Eye (tissue), 1 donor: ENCODE data around the gene TEF.
"Not testable (repeated sequence)": the region's sequence is repeated elsewhere in the genome, so short reads cannot be mapped to it uniquely, and the experiment has no call there.

Experiments
- DNase-seq: peaks from one replicate; pipeline ENCODE4 v3.0.0-alpha.2; 2015

The TEF gene

DNA sequence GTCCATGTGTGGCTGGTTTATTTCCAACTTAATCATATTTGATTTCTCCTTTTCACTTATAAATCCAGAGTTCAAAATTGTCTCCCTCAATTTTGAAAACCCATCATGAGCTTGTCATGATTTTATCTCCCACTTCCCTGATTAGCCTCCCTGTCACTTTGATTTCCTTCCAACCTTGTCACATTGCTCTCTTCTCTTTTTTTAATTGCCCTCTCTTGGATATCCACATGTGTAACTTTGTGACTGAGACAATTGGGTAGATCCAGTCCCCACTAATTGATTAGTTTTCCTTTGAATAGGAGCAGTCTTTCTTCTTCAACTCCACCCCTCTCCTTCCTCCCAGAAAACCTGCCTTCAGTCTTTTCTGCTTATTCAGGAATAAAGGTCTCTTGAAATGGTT is 2.4 kb downstream of the TEF start:
- peak; percentile 51 for DNase-seq

DNA sequence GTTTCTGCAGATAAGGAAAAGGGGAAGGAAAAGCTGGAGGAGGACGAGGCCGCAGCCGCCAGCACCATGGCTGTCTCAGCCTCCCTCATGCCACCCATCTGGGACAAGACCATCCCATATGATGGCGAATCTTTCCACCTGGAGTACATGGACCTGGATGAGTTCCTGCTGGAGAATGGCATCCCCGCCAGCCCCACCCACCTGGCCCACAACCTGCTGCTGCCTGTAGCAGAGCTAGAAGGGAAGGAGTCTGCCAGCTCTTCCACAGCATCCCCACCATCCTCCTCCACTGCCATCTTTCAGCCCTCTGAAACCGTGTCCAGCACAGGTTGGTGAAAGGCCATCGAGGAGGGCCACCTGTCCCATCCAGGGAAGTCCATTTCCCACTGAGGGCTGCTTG is 5.6 kb downstream of the TEF start:
- DNase-seq = no peak

DNA sequence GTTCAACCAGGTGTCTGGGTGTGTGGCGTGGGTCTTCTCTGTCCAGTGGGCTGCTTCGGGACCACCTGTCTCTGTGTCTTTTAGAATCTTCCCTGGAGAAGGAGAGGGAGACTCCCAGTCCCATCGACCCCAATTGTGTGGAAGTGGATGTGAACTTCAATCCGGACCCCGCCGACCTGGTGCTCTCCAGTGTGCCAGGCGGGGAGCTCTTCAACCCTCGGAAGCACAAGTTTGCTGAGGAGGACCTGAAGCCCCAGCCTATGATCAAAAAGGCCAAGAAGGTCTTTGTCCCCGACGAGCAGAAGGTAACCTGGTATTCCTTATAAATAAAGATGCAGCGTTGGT is 12.2 kb downstream of the TEF start:
- no peak for DNase-seq

DNA sequence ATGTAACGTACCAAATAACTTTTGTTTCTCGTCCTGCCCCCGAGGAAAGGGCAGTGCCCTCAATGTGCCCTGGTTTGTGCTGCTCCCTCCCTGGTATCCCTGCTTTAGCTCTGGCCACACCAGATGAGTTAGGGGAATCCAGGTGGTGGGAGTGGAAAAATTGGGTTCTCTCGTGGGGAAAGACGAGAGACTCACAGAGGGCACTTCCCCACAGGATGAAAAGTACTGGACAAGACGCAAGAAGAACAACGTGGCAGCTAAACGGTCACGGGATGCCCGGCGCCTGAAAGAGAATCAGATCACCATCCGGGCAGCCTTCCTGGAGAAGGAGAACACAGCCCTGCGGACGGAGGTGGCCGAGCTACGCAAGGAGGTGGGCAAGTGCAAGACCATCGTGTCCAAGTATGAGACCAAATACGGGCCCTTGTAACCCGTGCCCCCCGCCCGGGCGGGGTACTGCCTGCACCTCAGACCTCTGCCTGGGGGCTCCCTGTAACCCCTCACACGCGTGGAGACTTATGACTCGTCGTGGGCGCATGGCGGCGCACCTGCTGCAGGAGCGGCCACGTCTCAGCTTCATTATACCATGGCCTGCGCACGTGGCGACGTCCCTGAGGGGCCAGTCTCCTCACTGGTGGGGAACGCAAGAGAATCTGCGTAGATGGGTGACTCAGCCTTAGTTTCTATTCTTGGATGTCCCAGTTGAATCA is 13.9 kb downstream of the TEF start:
- DNase-seq = no peak

DNA sequence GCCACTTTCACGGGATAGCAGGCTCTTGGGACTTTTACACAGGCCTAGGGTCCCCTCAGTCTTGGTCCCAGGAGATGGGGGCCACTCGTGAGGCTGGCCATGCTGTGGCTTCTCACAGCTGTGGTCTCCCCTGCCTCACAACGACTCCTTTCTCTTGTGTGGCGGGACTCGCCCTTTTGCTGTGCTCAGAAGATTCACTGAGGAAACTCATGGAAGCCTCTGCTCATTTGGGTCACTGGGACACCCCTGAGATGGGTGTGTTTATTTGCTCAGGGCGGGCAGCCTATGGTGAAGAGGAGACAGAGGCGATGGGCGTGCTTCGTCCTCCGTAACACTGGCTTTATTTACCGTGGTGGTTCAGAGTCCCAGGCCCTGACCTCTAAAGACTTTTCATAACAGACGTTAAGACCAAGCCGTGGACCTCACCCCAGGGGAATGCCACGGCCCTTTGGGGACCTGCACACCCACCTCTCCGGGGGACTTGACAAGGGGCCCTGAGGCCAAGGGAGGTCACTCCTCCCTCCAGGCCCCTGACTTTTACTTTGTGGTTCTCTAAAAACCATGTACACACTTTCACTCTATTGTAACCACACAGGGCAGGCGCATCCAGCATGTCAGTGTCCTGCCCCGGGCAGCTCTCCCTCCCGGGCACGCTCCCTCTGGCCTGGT is 15.5 kb downstream of the TEF start:
- DNase-seq = no peak

DNA sequence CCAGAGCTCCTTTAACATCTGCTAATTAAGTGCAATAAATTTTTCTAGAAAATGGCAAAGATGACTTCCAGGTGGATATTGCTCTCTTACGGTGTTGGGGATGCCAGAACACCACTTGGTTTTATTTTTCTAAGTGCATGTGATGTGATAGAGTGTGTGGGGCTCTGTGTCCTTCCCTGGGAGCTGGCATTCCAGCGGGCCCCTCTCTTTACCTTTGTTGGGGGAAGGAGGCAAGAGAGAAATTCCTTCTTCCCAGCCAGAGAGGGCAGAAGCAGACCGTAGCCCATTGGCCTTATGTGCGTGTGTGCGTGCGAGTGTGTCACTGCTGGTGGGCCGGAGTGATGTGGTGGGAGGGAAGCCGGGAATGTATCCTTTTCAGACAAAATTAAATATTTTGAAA is 17.2 kb downstream of the TEF start:
- no peak for DNase-seq

DNA sequence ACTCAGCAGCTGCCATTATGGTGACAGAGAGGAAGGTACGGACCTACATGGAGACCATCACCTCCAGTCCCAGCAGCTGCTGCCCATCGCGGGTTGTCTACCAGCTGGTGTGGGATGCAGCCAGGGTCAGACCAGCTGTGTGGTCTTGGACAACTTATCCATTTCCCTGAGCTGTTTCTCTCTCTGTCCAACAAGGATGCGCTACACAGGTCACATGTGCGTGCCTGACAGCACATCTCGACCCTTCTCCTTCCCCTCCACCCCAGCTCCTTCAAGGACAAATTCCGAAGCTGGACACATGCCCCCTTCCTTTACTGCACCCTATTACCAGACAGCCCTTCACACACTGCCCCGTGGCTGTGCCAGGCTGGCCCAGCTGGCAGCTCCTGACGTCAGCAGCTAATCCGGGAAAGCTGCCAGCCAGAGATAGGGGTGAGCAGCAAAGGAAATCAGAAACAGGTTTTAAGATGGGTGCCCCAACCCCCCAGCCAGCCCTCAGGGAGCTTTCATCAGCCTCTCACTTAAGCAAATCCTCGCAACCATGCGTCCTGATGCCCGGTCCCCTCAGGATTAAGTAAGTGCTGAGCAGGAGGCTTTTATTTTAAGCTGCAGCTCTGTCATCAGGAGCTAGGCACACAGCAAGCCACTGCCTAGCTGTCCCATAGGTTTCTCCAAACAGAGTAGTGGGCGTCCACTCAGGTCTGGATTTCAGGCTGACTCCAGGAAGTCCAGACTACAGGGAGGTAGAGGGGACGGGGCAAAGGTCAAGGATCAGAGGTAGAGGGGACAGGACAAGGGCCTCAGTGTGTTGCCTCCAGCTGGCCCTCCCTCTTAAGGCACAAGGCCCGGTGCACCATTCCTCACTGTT is 20.3 kb downstream of the TEF start:
- DNase-seq = peak; percentile 42

DNA sequence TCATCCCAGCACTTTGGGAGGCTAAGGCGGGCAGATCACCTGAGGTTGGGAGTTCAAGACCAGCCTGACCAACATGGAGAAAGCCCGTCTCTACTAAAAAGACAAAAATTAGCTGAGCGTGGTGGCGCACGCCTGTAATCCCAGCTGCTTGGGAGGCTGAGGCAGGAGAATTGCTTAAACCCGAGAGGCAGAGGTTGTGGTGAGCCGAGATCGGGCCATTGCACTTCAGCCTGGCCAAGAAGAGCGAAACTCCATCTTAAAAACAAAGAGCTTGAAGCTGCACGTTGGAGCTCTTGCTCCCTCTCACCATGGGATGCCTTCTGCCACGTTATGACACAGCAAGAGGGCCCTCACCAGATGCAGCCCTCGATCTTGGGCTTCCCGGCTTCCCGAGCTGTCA is 21.1 kb downstream of the TEF start:
- DNase-seq = not testable (repeated sequence)

DNA sequence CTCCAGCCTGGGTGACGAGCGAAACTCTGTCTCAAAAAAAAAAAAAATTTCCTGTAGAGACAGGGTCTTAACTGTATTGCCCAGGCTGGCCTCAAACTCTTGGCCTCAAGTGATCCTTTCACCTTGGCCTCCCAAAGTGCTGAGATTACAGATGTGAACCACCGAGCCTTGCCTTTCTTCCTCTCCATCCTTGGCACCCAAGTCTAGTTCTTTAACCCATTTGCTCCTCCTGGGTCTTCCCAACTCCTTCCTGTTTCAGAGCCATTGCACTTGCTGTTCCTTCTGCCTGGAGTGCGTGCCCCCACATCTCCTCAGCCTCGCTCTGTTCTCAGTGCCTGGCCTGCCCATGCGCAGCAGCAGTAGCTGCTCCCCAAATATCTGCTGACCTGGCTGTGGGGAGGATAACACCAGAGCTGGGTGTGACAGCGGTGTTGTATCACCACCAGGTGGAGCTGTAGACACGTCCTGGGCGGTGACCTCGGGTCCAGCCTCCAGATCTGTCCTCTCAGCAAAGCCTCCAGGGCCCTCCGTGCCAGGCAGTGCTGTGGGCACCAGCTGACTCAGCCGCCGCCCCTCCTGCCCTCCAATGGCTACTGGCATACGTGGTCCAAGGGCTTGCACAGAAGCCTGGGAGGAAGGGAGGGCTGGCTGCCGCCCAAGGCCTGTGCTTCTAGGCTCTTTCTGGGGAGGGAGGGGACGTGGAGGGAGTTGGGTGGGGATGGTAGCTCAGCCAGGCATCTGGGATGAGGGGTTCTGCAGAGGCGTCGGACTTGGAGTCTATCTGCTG is 22.0 kb downstream of the TEF start:
- DNase-seq = peak; percentile 92

DNA sequence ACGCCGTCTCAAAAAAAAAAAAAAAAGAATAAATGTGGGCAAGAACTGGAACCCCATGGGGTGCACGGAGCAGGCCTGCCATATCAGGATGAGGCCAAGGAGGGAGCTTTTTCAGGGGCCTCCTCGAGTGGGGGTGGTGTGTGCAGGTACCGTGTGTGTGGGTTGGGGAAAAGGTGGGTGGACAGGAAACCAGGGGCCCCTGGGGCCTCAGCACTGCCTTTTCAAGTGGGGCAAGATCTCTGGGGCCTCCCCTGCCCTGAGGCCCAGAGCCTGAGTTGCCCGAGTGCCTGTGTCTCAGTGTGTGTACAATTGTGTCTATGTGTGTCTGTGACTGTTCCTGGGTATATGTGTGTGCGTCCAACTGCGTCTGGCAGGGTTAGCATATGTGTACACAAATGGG is 23.8 kb downstream of the TEF start:
- DNase-seq = no peak

DNA sequence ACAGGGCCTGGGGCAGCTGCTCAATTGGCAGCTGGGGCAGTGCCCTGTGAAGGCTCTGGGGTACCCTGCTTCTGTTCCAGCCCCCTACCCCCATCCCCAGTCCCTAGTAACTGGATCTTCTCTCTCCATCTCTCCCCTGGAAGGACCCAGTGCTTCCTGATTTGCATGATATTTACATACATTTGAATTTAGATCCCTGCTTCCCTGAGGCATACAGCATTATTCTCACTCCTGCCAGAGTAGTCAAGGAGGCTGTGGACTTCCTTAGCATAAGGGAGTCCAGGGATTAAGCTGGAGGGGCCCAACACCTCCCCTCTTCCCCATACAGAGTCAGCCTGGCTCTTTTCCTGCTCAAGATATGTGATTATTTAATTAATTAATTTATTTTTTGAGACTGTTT is 24.7 kb downstream of the TEF start:
- DNase-seq = no peak

DNA sequence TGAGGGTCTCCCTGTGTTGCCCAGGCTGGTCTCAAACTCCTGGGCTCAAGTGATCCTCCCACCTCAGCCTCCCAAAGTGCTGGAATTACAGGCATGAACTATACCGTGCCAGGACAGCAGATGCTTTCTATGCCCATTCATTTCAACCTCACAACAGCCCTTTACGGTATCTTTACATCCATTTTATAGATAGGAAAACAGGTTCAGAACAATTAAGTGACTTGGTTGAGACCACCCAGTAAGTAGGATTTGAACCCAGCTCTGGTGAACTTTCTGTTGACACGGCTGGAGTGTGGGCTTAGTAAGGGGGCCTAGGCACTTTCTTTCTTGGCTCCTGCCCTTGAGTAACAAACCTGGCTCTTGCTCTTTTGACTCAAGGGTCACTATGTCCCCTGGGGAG is 25.7 kb downstream of the TEF start:
- DNase-seq = no peak

DNA sequence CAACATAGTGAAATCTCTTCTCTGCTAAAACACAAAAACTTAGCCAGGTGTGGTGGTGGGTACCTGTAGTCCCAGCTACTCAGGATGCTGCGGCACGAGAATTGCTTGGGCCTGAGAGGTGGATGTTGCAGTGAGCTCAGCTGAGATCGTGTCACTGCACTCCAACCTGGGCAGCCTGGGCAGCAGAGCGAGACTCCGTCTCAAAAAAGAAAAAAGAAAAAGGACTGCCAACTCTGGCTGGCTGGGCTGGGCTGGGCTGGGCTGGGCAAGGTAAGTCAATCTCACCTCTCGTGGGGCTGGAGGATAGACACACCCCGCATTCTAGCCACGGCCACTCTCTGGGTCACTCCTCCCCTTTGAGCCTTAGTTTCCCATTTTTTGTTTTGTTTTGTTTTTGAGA is 26.9 kb downstream of the TEF start:
- no peak for DNase-seq

DNA sequence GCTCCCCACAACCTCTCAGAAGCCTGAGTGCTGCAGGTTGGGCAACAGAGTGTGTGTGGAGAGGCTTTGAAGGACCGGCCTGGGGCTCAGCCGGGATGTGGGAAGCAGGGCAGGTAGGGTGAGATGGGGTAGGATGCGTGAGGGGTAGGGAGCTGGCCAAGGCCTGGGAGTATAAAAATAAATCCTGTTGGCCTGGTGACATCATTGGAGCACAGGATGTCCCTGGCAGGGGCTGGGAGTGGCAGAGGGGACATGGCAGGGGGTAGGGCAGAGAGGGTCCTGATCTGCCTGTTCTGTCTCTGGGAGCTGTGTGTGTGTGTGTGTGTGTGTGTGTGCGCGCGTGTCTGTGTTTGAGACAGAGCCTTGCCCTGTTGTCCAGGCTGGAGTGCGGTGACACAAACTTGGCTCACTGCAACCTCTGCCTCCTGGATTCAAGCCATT is 28.6 kb downstream of the TEF start:
- no peak for DNase-seq

DNA sequence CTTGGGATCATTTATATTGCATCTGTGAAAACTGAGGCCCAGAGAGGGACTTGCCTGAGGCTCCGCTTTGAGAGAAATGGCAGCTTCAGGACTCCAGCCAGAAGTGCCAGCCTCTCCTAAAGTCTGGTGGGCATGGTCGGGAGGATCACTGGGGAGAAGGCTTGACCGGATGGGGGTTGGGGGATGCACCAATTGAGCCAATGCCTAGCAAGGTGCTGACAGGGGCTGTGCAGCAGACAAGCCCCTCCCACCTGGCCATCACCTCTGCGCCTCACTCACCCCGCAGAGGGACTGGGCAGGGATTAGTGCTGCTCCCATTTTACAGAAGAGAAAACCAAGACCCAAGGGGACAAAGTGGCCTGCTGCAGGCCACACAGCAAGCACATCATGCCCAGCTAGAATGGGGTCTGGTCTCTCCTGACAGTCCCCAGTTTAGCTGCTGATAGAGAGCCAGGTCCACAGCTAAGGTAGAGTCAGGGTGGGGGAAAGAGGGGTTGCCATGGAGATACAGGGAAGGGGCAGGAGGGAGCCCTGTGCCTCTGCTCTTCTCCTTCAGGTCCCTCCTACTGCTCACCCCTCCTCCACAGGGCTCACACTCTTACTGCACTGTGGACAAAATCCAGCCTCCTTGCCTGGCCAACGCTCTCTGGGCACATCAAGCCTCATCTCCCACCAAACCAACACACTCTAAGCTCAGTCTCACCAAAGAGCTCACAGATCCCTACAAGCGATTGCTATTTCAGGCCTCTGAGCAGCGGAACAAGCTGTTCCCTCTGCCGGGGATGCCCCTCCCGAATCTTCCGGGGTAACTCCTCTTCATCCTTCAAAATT is 29.5 kb downstream of the TEF start:
- DNase-seq = no peak

DNA sequence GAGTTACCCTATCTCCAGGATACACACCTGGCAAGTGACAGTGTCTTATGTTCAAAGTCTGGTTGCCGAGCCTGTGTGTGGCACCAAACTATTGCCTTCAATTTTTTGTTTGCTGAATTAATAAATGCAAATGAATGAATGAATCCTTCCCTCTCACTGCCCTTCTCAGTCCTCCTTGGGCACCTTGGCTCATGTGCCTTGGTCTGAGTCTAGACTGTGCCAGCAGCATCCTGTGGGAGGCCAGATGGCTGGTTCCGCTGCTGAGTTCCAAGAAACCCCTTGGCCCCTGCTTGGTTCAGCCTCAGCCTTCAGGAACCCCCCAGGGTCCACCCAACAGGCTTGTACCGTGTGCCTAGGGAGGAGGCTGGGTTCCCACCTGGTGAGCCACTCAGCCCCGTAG is 33.8 kb downstream of the TEF start:
- DNase-seq = no peak

DNA sequence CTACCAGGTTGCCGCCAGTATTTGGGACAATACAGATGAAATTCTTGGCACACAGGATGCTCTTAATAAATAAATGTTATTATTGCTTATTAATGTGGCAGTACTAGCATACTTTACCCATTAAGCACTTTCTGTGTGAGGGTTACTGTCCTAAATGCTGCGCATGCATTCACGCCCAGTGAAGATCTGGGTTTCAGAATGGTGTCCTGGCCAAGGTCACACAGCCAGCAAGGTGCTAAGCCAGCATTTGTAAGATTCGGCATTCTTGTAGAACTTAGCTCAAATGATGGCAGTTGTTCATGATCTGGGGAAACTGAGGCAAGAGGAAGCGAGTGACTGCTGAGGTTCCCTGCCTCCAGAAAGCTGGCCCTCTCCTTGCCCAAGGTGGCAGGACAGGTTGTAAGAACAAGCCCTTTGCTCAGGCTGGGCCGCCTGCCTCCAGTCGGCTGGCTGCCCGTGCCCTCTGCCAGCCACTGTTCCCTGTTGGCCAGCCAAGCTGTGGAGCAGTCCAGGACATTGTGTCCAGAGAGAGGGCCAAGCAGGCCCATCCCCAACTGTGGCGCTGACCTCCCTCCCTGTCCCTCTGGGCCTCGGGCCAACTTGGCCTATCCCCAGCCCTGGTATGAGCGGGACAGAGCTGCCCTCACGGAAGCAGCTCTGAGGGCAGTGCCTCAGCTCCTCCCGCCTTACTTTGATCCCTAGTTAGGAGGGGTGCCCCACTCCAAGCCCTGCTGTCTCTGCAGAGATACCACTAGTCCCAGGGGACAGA is 36.1 kb downstream of the TEF start:
- no peak for DNase-seq

DNA sequence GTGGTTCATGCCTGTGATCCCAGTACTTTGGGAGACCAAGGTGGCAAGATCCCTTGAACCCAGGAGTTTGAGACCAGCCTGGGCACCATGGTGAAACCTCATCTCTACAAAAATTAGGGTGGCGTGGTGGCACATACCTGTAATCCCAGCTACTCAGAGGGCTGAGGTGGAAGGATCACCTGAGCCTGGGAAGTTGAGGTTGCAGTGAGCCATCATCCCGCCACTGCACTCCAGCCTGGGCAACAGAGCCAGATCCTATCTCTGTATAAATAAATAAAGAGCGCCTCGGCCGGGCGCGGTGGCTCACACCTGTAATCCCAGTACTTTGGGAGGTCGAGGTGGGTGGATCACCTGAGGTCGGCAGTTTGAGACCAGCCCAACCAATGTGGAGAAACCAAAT is 37.0 kb downstream of the TEF start:
- DNase-seq = no peak

DNA sequence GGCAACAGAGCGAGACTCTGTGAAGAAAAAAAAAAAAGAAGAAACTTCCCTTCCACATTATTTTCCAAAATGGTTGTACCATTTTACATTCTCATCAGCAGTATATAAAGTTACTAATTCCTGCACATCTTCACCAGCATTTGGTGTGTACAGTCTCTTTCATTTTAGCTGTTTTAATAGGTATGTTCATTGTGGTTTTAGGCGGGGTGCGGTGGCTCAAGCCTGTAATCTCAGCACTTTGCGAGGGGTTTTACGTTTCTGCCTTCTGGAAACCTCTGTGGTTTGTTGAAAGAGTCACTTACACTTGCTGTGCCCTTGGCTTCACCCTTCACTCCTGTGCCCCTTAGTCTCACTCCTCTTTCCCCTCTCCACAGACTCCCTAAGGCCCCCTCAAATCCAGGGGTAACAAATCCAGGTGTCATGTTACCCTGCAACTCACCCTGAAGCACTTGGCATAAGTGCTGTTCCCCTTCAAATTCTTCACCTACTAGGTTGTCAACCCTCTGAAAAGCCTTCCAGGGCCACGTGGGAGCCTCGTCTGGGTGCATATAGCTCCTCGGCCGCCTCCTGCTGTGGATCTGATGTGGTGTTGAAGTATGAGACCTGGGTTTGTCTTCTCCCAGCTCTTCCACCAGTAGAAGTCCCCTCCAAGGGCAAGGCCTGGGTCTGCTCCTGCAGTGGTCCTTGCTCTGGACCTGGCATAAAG is 44.1 kb downstream of the TEF start:
- DNase-seq = no peak

DNA sequence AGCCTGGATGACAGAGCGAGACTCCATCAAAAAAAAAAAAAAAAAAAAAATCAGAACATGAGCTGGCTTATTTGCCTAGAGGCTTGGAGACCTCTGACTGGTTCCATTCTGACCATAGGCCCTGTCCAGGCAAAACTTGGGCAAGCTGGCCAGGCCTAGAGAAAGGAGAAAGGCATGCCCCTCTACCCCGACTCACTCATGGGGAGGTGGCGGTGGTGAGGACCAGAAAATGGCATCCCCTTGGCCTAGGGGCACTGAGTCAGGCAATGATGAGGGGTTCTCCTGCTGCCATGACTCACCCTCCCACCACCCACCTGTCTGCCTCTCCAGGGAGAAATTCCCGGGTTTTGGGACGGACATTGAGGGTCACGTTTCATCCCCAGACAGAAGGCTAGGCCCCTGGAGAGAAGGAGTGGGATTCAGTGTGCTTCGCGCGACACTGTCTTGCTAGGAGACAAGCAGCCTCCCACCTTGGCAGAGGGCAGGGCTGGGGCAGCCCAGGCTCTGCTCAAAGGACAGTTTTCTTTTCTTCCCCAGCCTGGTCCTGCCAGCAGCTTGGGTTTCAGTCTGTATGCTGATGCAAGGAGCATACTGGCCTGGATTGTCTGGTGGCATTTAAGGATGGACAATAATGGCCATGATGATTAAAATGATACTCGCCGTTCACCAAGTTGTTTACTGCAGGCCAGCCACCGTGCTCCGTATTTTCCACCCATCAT is 47.6 kb downstream of the TEF start:
- no peak for DNase-seq
